HepG2 (cell line): ENCODE results near the gene FEV. TPM values are rescaled to one million over a fixed set of nuclear protein-coding genes. Genes with fewer than 3 reads are reported as not detected.

ENCODE experiments used
- ATAC-seq: fragments of 200-7000 bp; cut with Tn5 transposase; 3 replicates; pipeline ENCODE4 v1.9.1; 2020; ENCODE audit warnings: mild to moderate bottlenecking, moderate library complexity
- BruUV-seq: library from RNA; stranded (reverse); fragments of 400-500 nt; replicated peaks from 2 replicates; lab custom pipeline; 2021; lab: Mats Ljungman, UMichigan
- CTCF ChIA-PET: fragments of 300-600 bp; formaldehyde crosslinking; extraction: SDS; loops from one replicate; lab custom pipeline; 2021; ENCODE audit warnings: low total read pairs, inconsistent platforms, low intra/inter-chr PET ratio; lab: Yijun Ruan, JAX
- POLR2A ChIA-PET: fragments of 350-600 bp; sonication (Branson Sonifier 250); formaldehyde crosslinking; loops from one replicate; lab custom pipeline; 2020; ENCODE audit warnings: antibody characterized with exemption, inconsistent platforms; lab: Yijun Ruan, JAX
- DNase-seq: peaks from one replicate; pipeline ENCODE4 v3.0.0-alpha.2; 2015; ENCODE audit warnings: low spot score
- FAIRE-seq: peaks from 3 replicates; lab custom pipeline; 2011; peaks lifted over from hg19 to GRCh38; lab: Jason Lieb, UNC
- H2AFZ ChIP-seq: one replicate; pipeline ENCODE4 v1.6.1; 2011; ENCODE audit warnings: low read length, inconsistent platforms
- H3K27ac ChIP-seq: fragments of 300-600 bp; 3 replicates; pipeline ENCODE4 v1.8.0; 2011; ENCODE audit warnings: mixed run types, mild to moderate bottlenecking, mixed read lengths, low read length, inconsistent platforms; ENCODE audit not compliant: insufficient read depth; ENCODE audit errors: extremely low read length
- H3K27me3 ChIP-seq, 2 experiments: fragments of 200-600 bp in 1 of 2; 2 replicates in 1 of 2; 3 replicates in 1 of 2; pipeline versions ENCODE4 v1.6.0 to v1.8.0; 2011; ENCODE audit warnings: low read length in 2 of 2, mild to moderate bottlenecking in 2 of 2, moderate library complexity in 2 of 2, inconsistent platforms in 1 of 2; ENCODE audit not compliant: insufficient read depth in 2 of 2, control insufficient read depth in 1 of 2
- H3K36me3 ChIP-seq, 2 experiments: fragments of 200-600 bp in 1 of 2; replicated peaks in 1 of 2; 2 replicates in 1 of 2; 3 replicates in 1 of 2; pipeline versions ENCODE4 v1.5.1 to v1.8.0; 2011; ENCODE audit warnings: low read length in 2 of 2, inconsistent platforms in 1 of 2; ENCODE audit not compliant: insufficient read depth in 2 of 2, control insufficient read depth in 1 of 2
- H3K4me1 ChIP-seq: 2 replicates; pipeline ENCODE4 v1.5.1; 2012; ENCODE audit warnings: low read length, inconsistent platforms; ENCODE audit not compliant: insufficient read depth
- H3K4me2 ChIP-seq: 2 replicates; pipeline ENCODE4 v1.6.0; 2011; ENCODE audit warnings: low read depth, low read length, inconsistent platforms
- H3K4me3 ChIP-seq, 3 experiments: fragments of 200-600 bp in 1 of 3; sonication (generic), shearing (Covaris generic) in 1 of 3; replicated peaks in 1 of 3; 2 replicates each; pipeline ENCODE4 v1.5.1; 2011 to 2016; ENCODE audit warnings: low read length in 3 of 3, inconsistent platforms in 2 of 3, low read depth in 2 of 3, mild to moderate bottlenecking in 2 of 3, control low read depth in 1 of 3, mixed read lengths in 1 of 3; ENCODE audit not compliant: insufficient read depth in 1 of 3
- H3K79me2 ChIP-seq: one replicate; pipeline ENCODE4 v1.6.1; 2011; ENCODE audit warnings: low read length, inconsistent platforms; ENCODE audit not compliant: insufficient read depth
- H3K9ac ChIP-seq: 2 replicates; pipeline ENCODE4 v1.6.0; 2011; ENCODE audit warnings: mild to moderate bottlenecking, low read depth, low read length, inconsistent platforms; ENCODE audit not compliant: insufficient read depth
- H3K9me3 ChIP-seq: 2 replicates; pipeline ENCODE4 v1.5.1; 2012; ENCODE audit warnings: mild to moderate bottlenecking, low read length
- H4K20me1 ChIP-seq: 2 replicates; pipeline ENCODE4 v1.6.0; 2011; ENCODE audit warnings: inconsistent platforms, mild to moderate bottlenecking, low read length, moderate library complexity; ENCODE audit not compliant: insufficient read depth
- CTCF ChIP-seq: sonication (generic); formaldehyde crosslinking; IDR thresholded peaks from 2 replicates; pipeline ENCODE4 v1.5.0; 2020; ENCODE audit warnings: mild to moderate bottlenecking, missing genetic modification reagents, moderate library complexity
- FOXJ3 ChIP-seq: sonication (generic); formaldehyde crosslinking; IDR thresholded peaks from 2 replicates; pipeline ENCODE4 v1.4.0; 2020; ENCODE audit warnings: missing genetic modification reagents, mild to moderate bottlenecking, borderline replicate concordance
- HMGXB3 ChIP-seq: sonication (generic); formaldehyde crosslinking; IDR thresholded peaks from 2 replicates; pipeline ENCODE4 v1.4.0; 2020; ENCODE audit warnings: missing genetic modification reagents, borderline replicate concordance
- IRF1 ChIP-seq: sonication (generic); formaldehyde crosslinking; IDR thresholded peaks from 2 replicates; pipeline ENCODE4 v1.4.0; 2020; ENCODE audit warnings: low read depth, mild to moderate bottlenecking, missing genetic modification reagents
- MYPOP ChIP-seq: sonication (generic); formaldehyde crosslinking; IDR thresholded peaks from 2 replicates; pipeline ENCODE4 v1.8.1; 2023; ENCODE audit warnings: mild to moderate bottlenecking, moderate library complexity, missing genetic modification reagents
- NCOR1 ChIP-seq: fragments of 200-600 bp; sonication (generic); IDR thresholded peaks from 2 replicates; pipeline ENCODE4 v1.7.0; 2017; ENCODE audit warnings: antibody characterized with exemption, low read length, borderline replicate concordance
- TBX2 ChIP-seq: sonication (generic); formaldehyde crosslinking; IDR thresholded peaks from 2 replicates; pipeline ENCODE4 v1.5.0; 2020; ENCODE audit warnings: missing genetic modification reagents, mild to moderate bottlenecking, borderline replicate concordance
- XBP1 ChIP-seq: sonication (generic); formaldehyde crosslinking; IDR thresholded peaks from 2 replicates; pipeline ENCODE4 v1.5.0; 2020; ENCODE audit warnings: missing genetic modification reagents
- ZBTB14 ChIP-seq: sonication (generic); formaldehyde crosslinking; IDR thresholded peaks from 2 replicates; pipeline ENCODE4 v1.4.0; 2020; ENCODE audit warnings: missing genetic modification reagents
- ZFP37 ChIP-seq: sonication (generic); formaldehyde crosslinking; IDR thresholded peaks from 2 replicates; pipeline ENCODE4 v1.4.0; 2020; ENCODE audit warnings: missing genetic modification reagents, borderline replicate concordance
- ZFP82 ChIP-seq: sonication (generic); formaldehyde crosslinking; IDR thresholded peaks from 2 replicates; pipeline ENCODE4 v1.5.1; 2020; ENCODE audit warnings: mild to moderate bottlenecking, missing genetic modification reagents, borderline replicate concordance
- ZNF225 ChIP-seq: sonication (generic); formaldehyde crosslinking; IDR thresholded peaks from 2 replicates; pipeline ENCODE4 v1.4.0; 2020; ENCODE audit warnings: mild to moderate bottlenecking, missing genetic modification reagents
- ZNF879 ChIP-seq: sonication (generic); formaldehyde crosslinking; IDR thresholded peaks from 2 replicates; pipeline ENCODE4 v1.8.1; 2023; ENCODE audit warnings: missing genetic modification reagents
- WGBS: methylation state at CpG from one replicate; pipeline ENCODE4 v1.1.6; 2017; ENCODE audit warnings: low lambda C conversion rate; 5-methylcytosine and 5-hydroxymethylcytosine counted together
- in situ Hi-C: cut with HindIII; loops from 2 replicates; pipeline ENCODE4 v1.10.0; 2017; ENCODE audit warnings: low pct_unique_long_range_greater_than_20kb; ENCODE audit not compliant: extremely low pct_ligation_motif_present
- intact Hi-C: fragments of 100-400 bp; cut with micrococcal nuclease; formaldehyde crosslinking; loops from one replicate; pipeline ENCODE4 v1.10.0; 2022; ENCODE audit not compliant: unreplicated experiment
- polyA plus RNA-seq, 8 experiments: library from polyadenylated mRNA; depleted of rRNA in 3 of 8; stranded (reverse) in 7 of 8; unstranded in 1 of 8; fragments of >200 nt; fragmentation: Illumina TruSeq in 4 of 8; extraction: Trizol in 4 of 8; gene quantifications; 2 replicates each; pipeline versions ENCODE4 v1.2.1 to v1.2.3, GENCODE V29; 2011 to 2016; ENCODE audit warnings: low read depth in 4 of 8, missing spikeins in 1 of 8, mixed read lengths in 1 of 8; ENCODE audit not compliant: insufficient read depth in 1 of 8
- total RNA-seq, 5 experiments: library from RNA; depleted of rRNA; stranded (reverse); fragments of >200 nt; fragmentation: Illumina TruSeq; extraction: Trizol; gene quantifications; 2 replicates each; pipeline ENCODE4 v1.2.3, GENCODE V29; 2016; ENCODE audit warnings: low read depth in 1 of 5

FEV gene
- total and polyA plus RNA-seq, 2 of the 13 experiments (the other 11 are each of a cell fraction or from before 2014, with no cell fraction given), result not detected

GRCh38 chr2:219017201-219017931 is 32.4 kb upstream of the FEV start:
- in situ Hi-C loops, result no loop called here
- FAIRE-seq, result no peak
- CTCF ChIA-PET, result no interaction called here

More at GRCh38 chr2:219017201-219017931, 32.4 kb upstream of the FEV start:
- Histone ChIP-seq H3K79me2 (no peaks in the 10 kb centered on the region), H3K4me3 (no peak overlapping the region), H3K4me1 (no peaks in the 10 kb centered on the region), H3K27ac (no peak overlapping the region), H3K36me3 (no peaks in the 10 kb centered on the region), H3K27me3 (peaks cover 37 to 89% of the 10 kb centered on the region in 2 experiments), H3K4me2 (no peak overlapping the region), H3K9me3 (no peaks in the 10 kb centered on the region), H4K20me1 (peaks cover 9% of the 10 kb centered on the region; the same call in 1 of the 2 replicates), H2AFZ (no peak overlapping the region), H3K9ac (no peak overlapping the region)
- POLR2A ChIA-PET, result no interaction called here
- TF ChIP-seq ZNF879 (CRISPR knock-in tag) (no peak), XBP1 (CRISPR knock-in tag) (no peak), TBX2 (CRISPR knock-in tag) (no peak), ZNF225 (no peak), MYPOP (CRISPR knock-in tag) (no peak), ZBTB14 (CRISPR knock-in tag) (no peak), HMGXB3 (CRISPR knock-in tag) (no peak), ZFP82 (CRISPR knock-in tag) (no peak), IRF1 (CRISPR knock-in tag) (no peak), CTCF (CRISPR knock-in tag) (no peak), NCOR1 (no peak), ZFP37 (CRISPR knock-in tag) (no peak), FOXJ3 (CRISPR knock-in tag) (no peak)
- DNase-seq, result no peak
- BruUV-seq, result no TSS peak
- WGBS, result 36% methylated on average over 13 of the region's 14 CpGs
- intact Hi-C loops, result no loop called here
- no peak for ATAC-seq
